HepG2 (cell line): ENCODE results near the gene ALG14. TPM values are rescaled to one million over a fixed set of nuclear protein-coding genes. Genes with fewer than 3 reads are reported as not detected.
A peak's percentile ranks its signal among the peaks of the same experiment; 100 is the strongest.

ENCODE experiments used
- DBP ChIP-seq: sonication (generic); formaldehyde crosslinking; IDR thresholded peaks from 2 replicates; pipeline ENCODE4 v1.4.0; 2020; ENCODE audit warnings: missing genetic modification reagents; ENCODE audit errors: not compliant biosample characterization
- FOSL2 ChIP-seq: sonication (generic); formaldehyde crosslinking; IDR thresholded peaks from 2 replicates; pipeline ENCODE4 v1.4.0; 2020; ENCODE audit warnings: missing genetic modification reagents
- RARA ChIP-seq: IDR thresholded peaks from 2 replicates; pipeline ENCODE4 v1.6.1; 2016; ENCODE audit warnings: missing genetic modification reagents, missing compliant biosample characterization
- RNF2 ChIP-seq: fragments of 450-650 bp; conservative IDR thresholded peaks from 2 replicates; pipeline ENCODE4 v1.6.1; 2016; ENCODE audit warnings: low read depth
- TIGD3 ChIP-seq: sonication (generic); formaldehyde crosslinking; IDR thresholded peaks from 2 replicates; pipeline ENCODE4 v1.5.1; 2020; ENCODE audit warnings: mild to moderate bottlenecking, missing genetic modification reagents, borderline replicate concordance
- ZBTB40 ChIP-seq, 2 experiments: fragments of 450-650 bp in 1 of 2; sonication (generic) in 1 of 2; formaldehyde crosslinking in 1 of 2; IDR thresholded peaks; 2 replicates each; pipeline versions ENCODE4 v1.6.1 to v1.8.0; 2016 to 2022; ENCODE audit warnings: antibody characterized with exemption in 1 of 2, mild to moderate bottlenecking in 1 of 2, missing genetic modification reagents in 1 of 2
- ZKSCAN5 ChIP-seq: sonication (generic); formaldehyde crosslinking; IDR thresholded peaks from 2 replicates; pipeline ENCODE4 v1.5.1; 2020; ENCODE audit warnings: mild to moderate bottlenecking, missing genetic modification reagents
- ZNF569 ChIP-seq: sonication (generic); formaldehyde crosslinking; IDR thresholded peaks from 2 replicates; pipeline ENCODE4 v1.5.0; 2020; ENCODE audit warnings: mild to moderate bottlenecking, missing genetic modification reagents, moderate library complexity, borderline replicate concordance
- ZNF713 ChIP-seq: sonication (generic); formaldehyde crosslinking; IDR thresholded peaks from 2 replicates; pipeline ENCODE4 v1.4.0; 2020; ENCODE audit warnings: mild to moderate bottlenecking, missing genetic modification reagents
- polyA plus RNA-seq, 8 experiments: library from polyadenylated mRNA; depleted of rRNA in 3 of 8; stranded (reverse) in 7 of 8; unstranded in 1 of 8; fragments of >200 nt; fragmentation: Illumina TruSeq in 4 of 8; extraction: Trizol in 4 of 8; gene quantifications; 2 replicates each; pipeline versions ENCODE4 v1.2.1 to v1.2.3, GENCODE V29; 2011 to 2016; ENCODE audit warnings: low read depth in 4 of 8, missing spikeins in 1 of 8, mixed read lengths in 1 of 8; ENCODE audit not compliant: insufficient read depth in 1 of 8
- total RNA-seq, 5 experiments: library from RNA; depleted of rRNA; stranded (reverse); fragments of >200 nt; fragmentation: Illumina TruSeq; extraction: Trizol; gene quantifications; 2 replicates each; pipeline ENCODE4 v1.2.3, GENCODE V29; 2016; ENCODE audit warnings: low read depth in 1 of 5
- TF ChIP-seq, protein P1 (sequence below): sonication (generic); formaldehyde crosslinking; conservative IDR thresholded peaks from 2 replicates; pipeline ENCODE4 v1.4.0; 2020; ENCODE audit warnings: mild to moderate bottlenecking, missing genetic modification reagents, moderate library complexity
- TF ChIP-seq, protein P2 (sequence below): sonication (generic); formaldehyde crosslinking; IDR thresholded peaks from 2 replicates; pipeline ENCODE4 v1.5.0; 2020; ENCODE audit warnings: mild to moderate bottlenecking, missing genetic modification reagents, moderate library complexity

Gene ALG14
- total and polyA plus RNA-seq, 2 of the 13 experiments (the other 11 are each of a cell fraction or from before 2014, with no cell fraction given), result 4.5 to 12.7 TPM

- TF ChIP-seq, protein P1, sequence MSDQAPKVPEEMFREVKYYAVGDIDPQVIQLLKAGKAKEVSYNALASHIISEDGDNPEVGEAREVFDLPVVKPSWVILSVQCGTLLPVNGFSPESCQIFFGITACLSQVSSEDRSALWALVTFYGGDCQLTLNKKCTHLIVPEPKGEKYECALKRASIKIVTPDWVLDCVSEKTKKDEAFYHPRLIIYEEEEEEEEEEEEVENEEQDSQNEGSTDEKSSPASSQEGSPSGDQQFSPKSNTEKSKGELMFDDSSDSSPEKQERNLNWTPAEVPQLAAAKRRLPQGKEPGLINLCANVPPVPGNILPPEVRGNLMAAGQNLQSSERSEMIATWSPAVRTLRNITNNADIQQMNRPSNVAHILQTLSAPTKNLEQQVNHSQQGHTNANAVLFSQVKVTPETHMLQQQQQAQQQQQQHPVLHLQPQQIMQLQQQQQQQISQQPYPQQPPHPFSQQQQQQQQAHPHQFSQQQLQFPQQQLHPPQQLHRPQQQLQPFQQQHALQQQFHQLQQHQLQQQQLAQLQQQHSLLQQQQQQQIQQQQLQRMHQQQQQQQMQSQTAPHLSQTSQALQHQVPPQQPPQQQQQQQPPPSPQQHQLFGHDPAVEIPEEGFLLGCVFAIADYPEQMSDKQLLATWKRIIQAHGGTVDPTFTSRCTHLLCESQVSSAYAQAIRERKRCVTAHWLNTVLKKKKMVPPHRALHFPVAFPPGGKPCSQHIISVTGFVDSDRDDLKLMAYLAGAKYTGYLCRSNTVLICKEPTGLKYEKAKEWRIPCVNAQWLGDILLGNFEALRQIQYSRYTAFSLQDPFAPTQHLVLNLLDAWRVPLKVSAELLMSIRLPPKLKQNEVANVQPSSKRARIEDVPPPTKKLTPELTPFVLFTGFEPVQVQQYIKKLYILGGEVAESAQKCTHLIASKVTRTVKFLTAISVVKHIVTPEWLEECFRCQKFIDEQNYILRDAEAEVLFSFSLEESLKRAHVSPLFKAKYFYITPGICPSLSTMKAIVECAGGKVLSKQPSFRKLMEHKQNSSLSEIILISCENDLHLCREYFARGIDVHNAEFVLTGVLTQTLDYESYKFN (CRISPR knock-in tag), result peak; percentile 99
- TF ChIP-seq ZNF713 (CRISPR knock-in tag), result 0 out of 2 replicates have a peak, but pooled peaks have one; percentile 29
- TF ChIP-seq, protein P2, sequence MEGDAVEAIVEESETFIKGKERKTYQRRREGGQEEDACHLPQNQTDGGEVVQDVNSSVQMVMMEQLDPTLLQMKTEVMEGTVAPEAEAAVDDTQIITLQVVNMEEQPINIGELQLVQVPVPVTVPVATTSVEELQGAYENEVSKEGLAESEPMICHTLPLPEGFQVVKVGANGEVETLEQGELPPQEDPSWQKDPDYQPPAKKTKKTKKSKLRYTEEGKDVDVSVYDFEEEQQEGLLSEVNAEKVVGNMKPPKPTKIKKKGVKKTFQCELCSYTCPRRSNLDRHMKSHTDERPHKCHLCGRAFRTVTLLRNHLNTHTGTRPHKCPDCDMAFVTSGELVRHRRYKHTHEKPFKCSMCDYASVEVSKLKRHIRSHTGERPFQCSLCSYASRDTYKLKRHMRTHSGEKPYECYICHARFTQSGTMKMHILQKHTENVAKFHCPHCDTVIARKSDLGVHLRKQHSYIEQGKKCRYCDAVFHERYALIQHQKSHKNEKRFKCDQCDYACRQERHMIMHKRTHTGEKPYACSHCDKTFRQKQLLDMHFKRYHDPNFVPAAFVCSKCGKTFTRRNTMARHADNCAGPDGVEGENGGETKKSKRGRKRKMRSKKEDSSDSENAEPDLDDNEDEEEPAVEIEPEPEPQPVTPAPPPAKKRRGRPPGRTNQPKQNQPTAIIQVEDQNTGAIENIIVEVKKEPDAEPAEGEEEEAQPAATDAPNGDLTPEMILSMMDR (CRISPR knock-in tag), result peak; percentile 20; the same call in 1 of the 2 replicates
- 0 out of 2 replicates have a peak, but pooled peaks have one; percentile 22 for TF ChIP-seq ZKSCAN5 (CRISPR knock-in tag)
- peak; percentile 99 for TF ChIP-seq RARA (CRISPR knock-in tag)
- TF ChIP-seq ZBTB40 (IDR thresholded peaks at IDR 0.05), result no peak
- TF ChIP-seq ZBTB40 (CRISPR knock-in tag; IDR thresholded peaks at IDR 0.05), result peak; percentile 50; the same call in 1 of the 2 replicates
- peak; percentile 74 for TF ChIP-seq FOSL2 (CRISPR knock-in tag)
- TF ChIP-seq TIGD3 (CRISPR knock-in tag), result no peak
- no peak for TF ChIP-seq ZNF569 (CRISPR knock-in tag)
- TF ChIP-seq DBP (CRISPR knock-in tag), result no peak
- TF ChIP-seq RNF2, result peak; percentile 43; the same call in 1 of the 2 replicates
These were observed 49.5 kb upstream of the ALG14 start (continued) for GRCh38 chr1:95122151-95122697.
